ENCODE data around the gene PTOV1. TPM values are rescaled to one million over a fixed set of nuclear protein-coding genes. Genes with fewer than 3 reads are reported as not detected.

PTOV1 gene
- total and polyA plus RNA-seq, 12 donors, result 78.7 to 620 (median 275) TPM

GRCh38 chr19:49907745-49908446 is 56.9 kb downstream of the PTOV1 start:
- 90 to 98% (median 94%) methylated on average over 22 to 23 of the region's 23 CpGs for WGBS, 4 donors
- peaks cover 0 to 10% of the 10 kb centered on the region in 2 donors for H3K4me1 ChIP-seq (replicated peaks in 1 of 2)
- no peak for TF ChIP-seq POLR2A (IDR thresholded peaks at IDR 0.05)
- no peak for TF ChIP-seq CTCF (IDR thresholded peaks at IDR 0.05)
- no peak overlapping the region for H3K4me3 ChIP-seq
- H3K27ac ChIP-seq, result no peak overlapping the region
- no peak for DNase-seq
- peaks cover 0 to 28% of the 10 kb centered on the region in 2 donors for H3K36me3 ChIP-seq (replicated peaks in 1 of 2)
- H3K27me3 ChIP-seq, result no peaks in the 10 kb centered on the region
- H3K9me3 ChIP-seq (replicated peaks in 1 of 3), result no peaks in the 10 kb centered on the region
- intact Hi-C loops (cut with DNase I), result no loop called here

- Histone ChIP-seq H3K27me3 (no peaks in the 10 kb centered on the region), H3K9me3 (replicated peaks in 1 of 3) (no peaks in the 10 kb centered on the region), H3K4me3 (no peak overlapping the region), H3K36me3 (replicated peaks in 1 of 2) (peaks cover 0 to 28% of the 10 kb centered on the region in 2 donors), H3K4me1 (replicated peaks in 1 of 2) (peaks cover 0 to 10% of the 10 kb centered on the region in 2 donors), H3K27ac (no peak overlapping the region)
- intact Hi-C loops (cut with DNase I), result no loop called here
- TF ChIP-seq CTCF (IDR thresholded peaks at IDR 0.05), result no peak
- TF ChIP-seq POLR2A (IDR thresholded peaks at IDR 0.05), result no peak
- WGBS, 4 donors, result 95 to 97% (median 96%) methylated on average over 30 to 37 of the region's 37 CpGs
- no peak for DNase-seq
Observed at GRCh38 chr19:49908480-49909420, 57.8 kb downstream of the PTOV1 start.

- Histone ChIP-seq H3K4me1 (replicated peaks in 1 of 2) (peaks cover 0 to 10% of the 10 kb centered on the region in 2 donors), H3K9me3 (replicated peaks in 1 of 3) (no peaks in the 10 kb centered on the region), H3K27me3 (no peaks in the 10 kb centered on the region), H3K27ac (no peak overlapping the region), H3K4me3 (no peak overlapping the region), H3K36me3 (replicated peaks in 1 of 2) (peaks cover 0 to 31% of the 10 kb centered on the region in 2 donors)
- no peak for DNase-seq
- TF ChIP-seq POLR2A (IDR thresholded peaks at IDR 0.05) (no peak), CTCF (IDR thresholded peaks at IDR 0.05) (no peak)
- intact Hi-C loops (cut with DNase I), result no loop called here
- 88 to 100% (median 96%) methylated on average over 2 to 5 of the region's 5 CpGs for WGBS, 4 donors
Observed at GRCh38 chr19:49910179-49910578, 59.2 kb downstream of the PTOV1 start.

Small RNA genes lying within 50 kb of the gene (microRNA-seq; reads per million reads assigned to microRNA genes)
- gene MIR4749, result 1.8 to 8.5 (median 5.7) reads per million in 3 donors
- gene MIR4750, result 0.89 to 2.8 (median 1.9) reads per million in 3 donors
- gene MIR6800, result 0.38 to 1.4 (median 0.89) reads per million in 3 donors

Small RNA genes lying within 50 kb of the gene (small RNA-seq; reads per million reads assigned to genes)
- gene MIR4749, result 0 to 0.08 reads per million in 2 donors

Other genes starting within 250 kb of the PTOV1 start
- gene RRAS, start 211.0 kb upstream of the PTOV1 start, total RNA-seq, result 10 to 100 TPM in 8 of 9 donors, 1 to 10 TPM in 1; 6.8 to 77.9 (median 37.4) TPM
- 100 to 1,000 TPM in 2 of 3 donors, 10 to 100 TPM in 1; 21.9 to 180 (median 167) TPM for gene RRAS, start 211.0 kb upstream of the PTOV1 start, polyA plus RNA-seq
- 10 to 100 TPM in 8 of 9 donors, 1 to 10 TPM in 1; 4.2 to 81.3 (median 45.8) TPM for gene SCAF1, start 208.9 kb upstream of the PTOV1 start, total RNA-seq
- 10 to 100 TPM in 2 of 3 donors, 1 to 10 TPM in 1; 7.9 to 67.7 (median 27.1) TPM for gene SCAF1, start 208.9 kb upstream of the PTOV1 start, polyA plus RNA-seq
- 100 to 1,000 TPM in 2 of 9 donors, 10 to 100 TPM in 7; 33.7 to 108 (median 64.1) TPM for gene IRF3, start 185.3 kb upstream of the PTOV1 start, total RNA-seq
- gene IRF3, start 185.3 kb upstream of the PTOV1 start, polyA plus RNA-seq, result 100 to 1,000 TPM in 2 of 3 donors, 10 to 100 TPM in 1; 23.2 to 328 (median 159) TPM
- 10 to 100 TPM in 4 of 9 donors, 1 to 10 TPM in 5; 3.3 to 16.3 (median 9.7) TPM for gene BCL2L12, start 185.2 kb upstream of the PTOV1 start, total RNA-seq
- 10 to 100 TPM in 2 of 3 donors, 1 to 10 TPM in 1; 3.5 to 15.4 (median 13.9) TPM for gene BCL2L12, start 185.2 kb upstream of the PTOV1 start, polyA plus RNA-seq
- 100 to 1,000 TPM in 8 of 9 donors, 10 to 100 TPM in 1; 80.4 to 262 (median 160) TPM for gene PRMT1, start 173.9 kb upstream of the PTOV1 start, total RNA-seq
- gene PRMT1, start 173.9 kb upstream of the PTOV1 start, polyA plus RNA-seq, result 100 to 1,000 TPM; 158 to 198 (median 179) TPM
- gene ADM5, start 161.6 kb upstream of the PTOV1 start, total RNA-seq, result 1 to 10 TPM in 1 of 9 donors, under 1 TPM in 8; 0.18 to 1.2 (median 0.55) TPM
- gene ADM5, start 161.6 kb upstream of the PTOV1 start, polyA plus RNA-seq, result 1 to 10 TPM in 2 of 3 donors, not detected in 1; 1.9 to 2.0 TPM
- 1 to 10 TPM in 8 of 9 donors, not detected in 1; 2.4 to 9.4 (median 4.6) TPM for gene CPT1C, start 160.0 kb upstream of the PTOV1 start, total RNA-seq
- gene CPT1C, start 160.0 kb upstream of the PTOV1 start, polyA plus RNA-seq, result 10 to 100 TPM in 2 of 3 donors, 1 to 10 TPM in 1; 5.8 to 55.7 (median 14.1) TPM
- under 1 TPM in 5 of 9 donors, not detected in 4; 0.11 to 0.47 (median 0.29) TPM for gene TSKS, start 87.9 kb upstream of the PTOV1 start, total RNA-seq
- 1 to 10 TPM in 1 of 3 donors, under 1 TPM in 1, not detected in 1; 0.94 to 1.7 TPM for gene TSKS, start 87.9 kb upstream of the PTOV1 start, polyA plus RNA-seq
- gene AP2A1, start 84.2 kb upstream of the PTOV1 start, total RNA-seq, result 100 to 1,000 TPM in 8 of 9 donors, 10 to 100 TPM in 1; 59.8 to 455 (median 262) TPM
- gene AP2A1, start 84.2 kb upstream of the PTOV1 start, polyA plus RNA-seq, result 100 to 1,000 TPM in 1 of 3 donors, 10 to 100 TPM in 2; 71.5 to 131 (median 90.3) TPM
- gene FUZ, start 37.9 kb upstream of the PTOV1 start, total RNA-seq, result 10 to 100 TPM; 22.0 to 72.5 (median 45.3) TPM
- 10 to 100 TPM in 2 of 3 donors, 1 to 10 TPM in 1; 7.6 to 62.0 (median 47.7) TPM for gene FUZ, start 37.9 kb upstream of the PTOV1 start, polyA plus RNA-seq
- gene MED25, start 32.9 kb upstream of the PTOV1 start, total RNA-seq, result 100 to 1,000 TPM in 5 of 9 donors, 10 to 100 TPM in 4; 36.2 to 211 (median 105) TPM
- gene MED25, start 32.9 kb upstream of the PTOV1 start, polyA plus RNA-seq, result 100 to 1,000 TPM in 2 of 3 donors, 10 to 100 TPM in 1; 71.2 to 457 (median 299) TPM
- 100 to 1,000 TPM in 4 of 9 donors, 10 to 100 TPM in 5; 49.3 to 199 (median 97.7) TPM for gene PNKP, start 16.4 kb downstream of the PTOV1 start, total RNA-seq
- 100 to 1,000 TPM in 2 of 3 donors, 10 to 100 TPM in 1; 40.7 to 344 (median 202) TPM for gene PNKP, start 16.4 kb downstream of the PTOV1 start, polyA plus RNA-seq
- gene AKT1S1, start 26.2 kb downstream of the PTOV1 start, total RNA-seq, result 10 to 100 TPM; 19.8 to 70.3 (median 36.5) TPM
- gene AKT1S1, start 26.2 kb downstream of the PTOV1 start, polyA plus RNA-seq, result 10 to 100 TPM; 66.0 to 89.6 (median 75.8) TPM
- gene TBC1D17, start 26.5 kb downstream of the PTOV1 start, total RNA-seq, result 100 to 1,000 TPM in 1 of 9 donors, 10 to 100 TPM in 7, 1 to 10 TPM in 1; 5.8 to 103 (median 51.3) TPM
- 100 to 1,000 TPM in 2 of 3 donors, 10 to 100 TPM in 1; 22.4 to 198 (median 113) TPM for gene TBC1D17, start 26.5 kb downstream of the PTOV1 start, polyA plus RNA-seq
- 1 to 10 TPM in 5 of 9 donors, under 1 TPM in 4; 0.18 to 2.1 (median 1.1) TPM for gene IL4I1, start 45.7 kb downstream of the PTOV1 start, total RNA-seq
- 1 to 10 TPM in 2 of 3 donors, under 1 TPM in 1; 0.33 to 3.2 (median 2.1) TPM for gene IL4I1, start 45.7 kb downstream of the PTOV1 start, polyA plus RNA-seq
- gene ATF5, start 78.0 kb downstream of the PTOV1 start, total RNA-seq, result 100 to 1,000 TPM in 1 of 9 donors, 10 to 100 TPM in 8; 14.3 to 103 (median 40.3) TPM
- gene ATF5, start 78.0 kb downstream of the PTOV1 start, polyA plus RNA-seq, result 100 to 1,000 TPM in 1 of 3 donors, 10 to 100 TPM in 2; 67.3 to 114 (median 95.7) TPM
- gene NUP62, start 78.3 kb downstream of the PTOV1 start, total RNA-seq, result 10 to 100 TPM; 29.3 to 71.8 (median 55.9) TPM
- gene NUP62, start 78.3 kb downstream of the PTOV1 start, polyA plus RNA-seq, result 10 to 100 TPM; 26.4 to 47.8 (median 31.9) TPM
- 100 to 1,000 TPM in 3 of 9 donors, 10 to 100 TPM in 6; 11.7 to 180 (median 54.0) TPM for gene SIGLEC11, start 110.0 kb downstream of the PTOV1 start, total RNA-seq
- 10 to 100 TPM; 11.2 to 27.6 (median 20.9) TPM for gene SIGLEC11, start 110.0 kb downstream of the PTOV1 start, polyA plus RNA-seq
- 10 to 100 TPM; 28.1 to 60.3 (median 48.1) TPM for gene VRK3, start 174.2 kb downstream of the PTOV1 start, total RNA-seq
- gene VRK3, start 174.2 kb downstream of the PTOV1 start, polyA plus RNA-seq, result 10 to 100 TPM; 12.1 to 47.2 (median 26.5) TPM
- 10 to 100 TPM in 2 of 9 donors, 1 to 10 TPM in 7; 6.0 to 10.7 (median 9.1) TPM for gene ZNF473, start 174.8 kb downstream of the PTOV1 start, total RNA-seq
- gene ZNF473, start 174.8 kb downstream of the PTOV1 start, polyA plus RNA-seq, result 10 to 100 TPM in 1 of 3 donors, 1 to 10 TPM in 2; 2.7 to 13.2 (median 3.0) TPM